Stimulated activated CD8-positive, alpha-beta memory T cell treated with anti-CD3 and anti-CD28 coated beads, Interleukin-7, amount 100 ng/mL, for 1 hour (primary cell): ENCODE measurements around the gene XYLB.

Experiments used
- DNase-seq, 2 donors: peaks; one replicate each; pipeline ENCODE4 v3.0.0-alpha.2; 2020; ENCODE audit warnings: low read depth in 2 of 2

XYLB gene

DNA sequence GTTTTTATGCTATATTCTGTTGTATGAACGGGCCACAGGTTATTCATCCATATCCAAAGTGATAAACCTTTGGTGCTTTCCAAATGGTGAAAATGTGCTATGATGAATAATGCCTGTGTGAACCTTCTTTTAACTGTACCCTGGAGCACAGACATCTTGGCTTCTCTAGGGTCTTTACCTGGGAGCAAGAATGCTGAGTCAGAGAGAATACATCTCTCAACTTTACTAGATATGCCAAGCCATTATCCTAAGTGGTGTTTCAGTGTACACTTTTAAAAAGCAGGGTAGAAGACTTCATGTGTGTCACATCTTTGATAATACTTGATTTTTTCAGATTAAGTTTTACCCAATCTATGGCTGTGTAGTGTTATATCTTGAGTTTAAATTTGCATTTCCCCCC is 23.5 kb upstream of the XYLB start:
- DNase-seq: no peak

DNA sequence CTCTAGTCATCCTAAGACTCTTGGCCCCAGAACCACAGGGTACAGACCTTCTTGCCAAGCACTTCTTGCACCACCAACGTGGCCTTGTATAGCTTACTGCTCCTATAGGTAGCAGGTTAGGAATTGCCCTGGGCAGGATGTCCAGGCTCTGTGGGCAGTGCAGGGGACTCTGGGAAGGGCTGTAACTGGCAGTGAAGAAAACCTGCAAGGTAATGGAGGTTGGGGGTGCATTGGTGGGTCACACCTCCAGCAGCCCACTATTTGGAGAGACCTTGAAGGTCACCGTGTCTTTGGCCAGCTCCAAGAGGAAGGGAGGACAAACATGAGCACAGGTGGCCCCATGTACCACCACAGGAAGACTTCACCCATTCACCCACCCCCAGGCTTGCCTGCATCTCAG is 21.3 kb upstream of the XYLB start:
- no peak for DNase-seq

DNA sequence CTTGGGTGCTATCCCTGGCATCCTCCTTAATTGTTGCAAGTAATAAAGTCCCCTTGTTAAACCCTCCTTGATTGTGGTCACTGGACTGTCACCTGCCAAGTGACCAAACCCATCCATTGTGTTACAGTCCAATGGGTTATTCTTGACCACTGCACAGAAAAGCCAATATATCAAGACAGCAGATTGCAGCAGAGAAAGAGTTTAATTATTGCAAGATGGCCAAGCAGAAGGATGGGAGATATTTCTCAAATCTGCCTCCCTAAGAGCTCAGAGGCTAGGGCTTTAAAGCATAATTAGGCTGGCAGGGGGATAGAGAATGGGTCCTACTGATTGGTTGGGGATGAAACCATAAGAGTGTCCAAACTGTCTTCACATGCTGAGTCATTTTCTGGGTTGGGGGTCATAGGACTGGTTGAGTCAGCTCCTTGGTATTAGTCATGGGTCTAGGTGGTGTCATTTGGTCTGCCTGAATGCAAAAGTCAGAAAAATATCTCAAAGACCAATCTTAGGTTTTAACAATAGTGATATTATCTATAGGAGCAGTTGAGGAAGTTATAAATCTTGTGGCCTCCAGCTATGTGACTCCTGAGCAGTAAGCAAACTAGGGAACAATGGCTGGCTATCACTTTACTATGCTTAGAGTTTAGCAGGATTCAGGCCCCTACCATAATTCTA is 19.1 kb upstream of the XYLB start:
- no peak for DNase-seq

DNA sequence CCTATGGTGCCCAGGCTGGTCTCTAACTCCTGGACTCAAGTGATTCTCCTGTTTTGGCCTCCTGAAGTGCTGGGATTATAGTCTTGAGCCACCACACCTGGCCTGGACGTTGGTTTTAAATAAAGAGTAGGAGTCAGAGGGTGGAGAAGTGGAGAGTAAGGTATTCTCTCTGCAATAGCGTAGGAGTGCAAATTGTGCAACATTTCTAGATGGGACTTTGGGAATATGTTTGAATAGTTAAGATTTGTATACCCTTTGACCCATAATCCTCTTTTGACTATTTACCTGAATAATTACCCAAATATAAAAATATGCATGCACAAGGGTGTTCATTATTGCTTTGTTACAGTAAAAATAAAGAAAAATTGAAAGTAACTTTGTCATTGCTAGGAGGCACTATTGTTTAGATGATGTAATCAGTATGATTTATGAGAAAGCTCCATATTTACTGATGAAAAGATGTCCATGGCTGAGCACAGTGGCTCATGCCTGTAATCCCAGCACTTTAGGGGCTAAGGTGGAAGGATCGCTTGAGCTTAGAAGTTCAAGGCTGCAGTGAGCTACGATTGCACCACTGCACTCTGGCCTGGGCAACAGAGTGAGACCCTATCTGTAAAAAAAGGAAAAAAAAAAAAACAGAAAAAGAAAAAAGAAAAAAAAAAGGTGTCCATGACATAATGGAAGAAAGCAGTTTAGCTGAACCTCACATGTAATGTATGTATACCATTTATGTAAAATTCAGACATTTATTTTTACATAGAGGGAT is 15.1 kb upstream of the XYLB start:
- DNase-seq: no peak

DNA sequence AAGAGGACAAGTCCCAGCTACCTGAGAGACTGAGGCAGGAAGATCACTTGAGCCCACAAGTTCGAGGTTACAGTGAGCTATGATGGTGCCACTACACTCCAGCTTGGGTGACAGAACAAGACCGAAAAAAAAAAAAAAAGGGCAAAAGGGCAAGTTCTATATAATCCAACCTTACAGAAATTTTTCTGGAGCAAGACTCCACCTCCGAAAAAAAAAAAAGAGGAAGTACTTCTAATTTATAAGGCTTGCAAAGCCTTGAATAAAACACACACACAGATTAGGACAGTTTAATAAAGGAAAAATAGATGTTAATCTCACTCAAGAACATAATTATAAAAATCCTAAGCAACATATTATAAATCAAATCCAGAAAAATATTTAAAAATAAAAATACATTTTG is 14.4 kb upstream of the XYLB start:
- no peak for DNase-seq

DNA sequence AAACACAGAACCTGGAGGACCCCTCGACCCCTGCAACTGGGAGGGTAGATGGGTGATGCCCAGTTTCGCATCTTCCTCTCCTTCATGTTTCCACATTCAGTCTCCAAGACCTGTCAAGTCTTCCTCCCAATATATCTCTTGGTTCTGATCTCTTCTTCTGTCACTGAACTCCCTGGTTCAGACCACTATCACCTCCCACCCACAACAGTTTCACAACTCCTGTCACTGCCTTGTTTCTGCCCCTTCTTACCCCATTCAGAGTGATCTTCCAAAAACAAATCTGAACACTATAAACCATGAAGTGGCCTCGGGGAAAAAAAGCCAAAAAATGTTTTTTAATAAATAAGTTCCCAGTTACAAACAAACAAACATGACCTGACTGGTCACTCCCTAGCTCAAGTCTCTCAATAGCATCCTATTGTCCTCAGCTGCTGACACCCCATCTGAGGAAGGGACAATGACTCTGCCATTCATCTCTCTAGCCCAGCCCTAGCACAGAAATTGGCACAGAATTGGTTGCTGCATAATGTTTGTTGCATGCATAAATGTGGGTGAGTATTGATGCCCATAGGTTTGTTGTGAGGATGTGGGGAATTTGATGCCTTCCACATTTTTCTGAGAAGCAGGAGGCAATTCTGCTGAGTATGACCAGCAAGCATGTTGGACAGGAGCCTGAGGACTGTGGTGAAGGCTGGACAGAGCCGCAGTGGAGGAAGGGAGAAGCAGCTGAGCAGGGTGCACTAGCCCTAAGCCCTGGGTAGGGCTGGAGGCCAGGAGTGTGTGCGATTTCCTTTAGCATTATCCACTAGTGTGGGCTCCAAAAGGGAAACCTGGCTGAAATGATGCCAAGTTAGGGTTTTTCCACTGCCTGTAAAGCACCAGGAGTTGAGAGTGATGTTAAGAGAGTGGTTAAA is 12.2 kb upstream of the XYLB start:
- DNase-seq: no peak

DNA sequence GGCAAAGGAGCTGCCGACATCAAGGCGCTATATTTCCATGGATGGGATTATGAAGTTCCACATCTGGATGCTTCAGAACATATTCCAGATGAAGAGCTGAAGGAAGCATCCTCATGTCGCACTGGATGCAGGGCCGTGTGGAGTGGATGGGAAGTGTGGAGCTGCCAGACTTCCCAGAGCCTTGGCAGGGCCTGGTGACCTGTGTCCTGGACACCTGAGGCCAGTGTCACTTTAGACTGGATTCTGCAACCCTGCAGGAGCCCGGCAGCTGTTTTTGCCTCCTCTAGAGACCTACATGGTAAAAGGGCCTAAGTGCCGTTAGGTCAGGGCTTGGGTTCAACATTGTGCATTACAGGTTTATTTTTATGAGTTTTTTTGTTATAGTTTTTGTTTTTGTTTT is 11.3 kb upstream of the XYLB start:
- DNase-seq: no peak

DNA sequence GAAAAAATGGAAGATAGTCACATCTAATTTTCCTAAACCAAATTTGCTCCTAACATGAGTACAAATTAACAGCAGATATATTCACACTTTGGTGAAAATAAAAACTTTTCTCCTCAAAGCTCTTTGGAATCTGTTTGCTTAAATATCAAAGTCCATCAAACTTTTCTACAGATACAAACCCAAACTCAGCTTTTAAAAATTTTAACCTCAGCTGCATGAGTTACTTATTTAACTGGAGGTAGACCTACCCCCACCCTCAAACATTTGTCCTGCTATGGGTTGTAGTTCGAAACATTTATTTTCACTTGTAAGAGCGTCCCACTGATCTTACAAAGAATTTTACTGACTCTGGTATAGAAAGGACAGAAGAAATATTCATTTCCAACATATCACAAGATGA is 8.9 kb upstream of the XYLB start:
- DNase-seq: no peak

DNA sequence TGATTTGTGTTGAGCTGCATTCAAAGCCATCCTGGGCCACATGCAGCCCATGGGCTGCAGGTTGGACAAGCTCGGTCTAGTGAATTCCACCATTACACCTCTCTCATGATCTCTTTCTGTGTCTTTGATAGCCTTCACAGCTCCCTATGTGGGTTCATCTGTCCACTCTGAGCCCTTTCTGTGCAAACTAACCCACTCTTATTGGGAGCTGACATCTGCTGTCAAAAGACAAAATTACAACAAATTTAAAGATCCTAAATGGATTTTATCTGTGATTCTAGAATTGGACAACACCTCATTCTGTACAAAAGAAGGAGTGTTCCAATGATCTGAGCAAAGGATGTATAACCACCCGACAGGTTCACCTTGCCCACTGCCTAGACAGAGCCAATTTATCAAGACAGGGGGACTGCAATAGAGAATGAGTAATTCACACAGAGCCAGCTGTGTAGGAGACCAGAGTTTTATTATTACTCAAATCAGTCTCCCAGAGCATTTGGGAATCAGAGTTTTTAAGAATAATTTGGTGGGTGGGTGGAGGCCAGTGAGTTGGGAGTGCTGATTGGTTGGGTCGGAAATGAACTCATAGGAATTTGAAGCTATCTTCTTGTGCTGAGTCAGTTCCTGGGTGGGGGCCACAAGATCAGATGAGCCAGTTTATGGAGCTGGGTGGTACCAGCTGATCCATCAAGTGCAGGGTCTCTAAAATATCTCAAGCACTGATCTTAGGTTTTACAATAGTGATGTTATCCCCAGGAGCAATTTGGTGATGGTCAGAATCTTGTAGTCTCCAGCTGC is 2.6 kb upstream of the XYLB start:
- DNase-seq: no peak

DNA sequence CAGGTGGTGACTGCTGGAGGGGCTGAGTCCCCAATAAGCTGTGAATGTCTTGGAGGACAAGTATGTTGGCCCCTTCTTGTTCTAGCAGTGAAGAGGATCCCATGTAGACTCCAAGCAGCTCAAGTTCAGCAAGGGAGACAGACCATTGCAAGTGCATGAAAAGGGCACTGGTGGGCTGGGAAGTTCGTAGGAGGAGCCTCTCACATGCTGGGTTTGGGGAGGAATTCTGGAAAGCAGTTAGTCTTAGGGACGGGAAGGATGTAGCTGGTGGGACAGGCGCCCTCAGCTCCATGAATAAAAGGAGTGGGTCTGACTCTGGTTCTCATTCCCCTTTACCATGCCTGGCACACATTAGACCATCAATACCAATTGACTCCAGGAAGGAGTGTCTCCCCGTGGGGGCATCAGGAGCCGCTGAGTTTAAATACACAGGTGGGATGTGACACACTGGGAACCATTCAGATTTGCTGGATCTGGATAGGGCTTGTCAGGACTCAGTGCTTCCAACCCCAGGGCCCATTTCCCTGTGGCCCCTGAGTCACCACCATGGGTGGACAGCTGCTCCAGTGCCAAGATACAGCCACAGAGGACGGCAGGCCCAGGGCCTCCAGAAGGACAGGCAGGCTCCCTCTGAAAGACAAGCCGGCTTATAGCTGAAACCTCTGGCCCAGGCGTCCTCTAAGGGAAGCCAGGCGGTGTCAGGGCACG is 552 bp upstream of the XYLB start:
- no peak for DNase-seq

DNA sequence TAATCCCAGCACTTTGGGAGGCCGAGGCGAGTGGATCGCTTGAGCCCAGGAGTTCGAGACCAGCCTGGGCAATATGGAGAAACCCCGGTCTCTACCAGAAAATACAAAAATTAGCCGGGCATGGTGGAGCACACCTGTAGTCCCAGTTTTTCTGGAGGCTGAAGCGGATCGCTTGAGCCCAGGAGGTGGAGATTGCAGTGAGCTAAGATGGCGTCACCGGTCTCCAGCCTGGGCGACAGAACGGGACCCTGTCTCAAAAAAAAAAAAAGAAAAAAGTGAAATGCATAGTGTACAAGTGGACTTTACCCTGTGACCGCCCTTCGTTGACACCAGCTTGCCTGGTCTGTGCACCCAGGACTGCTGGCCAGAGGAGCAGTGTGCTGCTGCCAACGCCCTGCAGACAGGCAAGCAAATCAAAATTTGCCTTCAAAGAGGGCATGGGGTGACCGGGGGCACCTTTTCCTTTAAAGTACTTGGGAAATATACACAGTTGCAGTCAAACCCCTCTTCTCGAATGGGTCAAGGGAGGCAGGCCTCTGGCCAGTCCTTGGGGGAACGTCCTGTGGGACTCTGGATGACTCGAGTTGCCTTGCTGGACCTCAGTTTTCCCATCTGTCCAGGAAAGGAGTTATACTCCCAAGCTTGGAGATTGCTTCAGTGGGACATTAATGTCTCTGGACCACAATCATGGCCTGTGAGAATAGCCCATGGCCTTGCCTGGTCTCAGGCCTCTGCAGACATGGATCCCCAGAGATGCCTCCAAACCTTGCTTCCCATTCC is 1.0 kb downstream of the XYLB start:
- no peak for DNase-seq

DNA sequence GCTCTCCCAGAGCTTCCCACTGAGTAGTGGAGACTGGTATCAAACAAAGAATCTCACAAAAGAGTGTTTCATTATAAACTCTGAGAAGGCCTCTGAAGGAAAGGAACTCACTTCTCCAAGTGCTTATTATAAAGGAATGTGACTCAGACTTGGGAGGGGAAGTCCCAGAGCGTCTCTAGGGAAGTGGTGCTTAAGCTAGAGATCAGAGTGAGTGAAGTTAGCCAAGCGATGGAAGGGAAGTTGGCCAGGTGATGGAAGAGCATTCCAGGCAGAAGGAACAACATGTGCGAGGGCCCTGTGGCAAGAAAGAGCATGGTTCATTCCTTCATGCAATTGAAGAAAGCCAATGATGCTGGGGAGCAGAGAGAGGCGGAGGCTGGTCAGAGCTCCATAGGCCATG is 2.3 kb downstream of the XYLB start:
- DNase-seq: no peak

DNA sequence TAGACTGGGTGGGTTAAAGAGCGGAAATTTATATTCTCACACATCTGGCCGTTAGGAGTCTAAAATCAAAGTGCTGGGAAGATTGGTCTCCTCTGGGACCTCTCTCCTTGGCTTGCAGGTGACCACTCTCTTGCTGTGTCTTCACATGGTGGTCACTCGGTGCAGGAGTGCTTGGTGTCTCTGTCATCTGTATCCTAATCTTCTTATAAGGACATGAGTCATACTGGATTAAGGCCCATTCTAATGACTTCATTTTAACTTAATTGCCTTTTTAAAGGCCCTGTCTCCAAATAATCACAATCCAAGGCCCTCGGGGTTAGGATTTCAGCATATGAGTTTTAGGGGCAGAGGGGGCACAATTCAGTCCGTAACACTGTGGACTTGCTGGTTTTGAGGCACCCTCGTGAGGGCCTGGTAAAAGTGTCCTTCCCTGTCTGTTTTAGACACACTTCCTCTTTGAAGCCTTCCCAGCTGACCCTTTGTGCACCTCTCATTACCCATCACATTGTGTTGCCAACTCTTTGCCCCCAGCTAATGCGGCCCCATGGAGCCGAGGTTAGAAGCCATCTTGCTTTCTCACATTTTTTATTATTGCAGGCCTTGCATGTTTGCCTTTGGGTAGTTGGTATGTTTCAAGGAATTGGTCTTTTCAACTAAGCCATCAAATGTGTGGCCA is 3.2 kb downstream of the XYLB start:
- no peak for DNase-seq

DNA sequence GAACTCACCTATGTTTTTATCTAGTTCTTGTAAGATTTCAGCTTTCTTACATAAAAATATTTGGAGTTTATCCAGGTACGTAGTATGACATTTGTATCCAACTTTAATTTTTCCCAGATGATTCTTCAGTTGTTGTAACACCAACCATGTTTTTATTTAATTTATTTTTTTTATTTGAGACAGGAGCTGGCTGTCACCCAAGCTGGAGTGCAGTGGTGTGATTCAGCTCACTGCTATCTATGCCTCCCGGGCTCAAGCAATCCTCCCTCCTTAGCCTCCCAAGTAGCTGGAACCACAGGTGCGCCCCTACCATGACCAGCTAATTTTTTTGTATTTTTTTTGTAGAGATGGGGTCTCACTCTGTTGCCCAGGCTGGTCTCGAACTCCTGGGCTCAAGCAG is 6.6 kb downstream of the XYLB start:
- DNase-seq: no peak

DNA sequence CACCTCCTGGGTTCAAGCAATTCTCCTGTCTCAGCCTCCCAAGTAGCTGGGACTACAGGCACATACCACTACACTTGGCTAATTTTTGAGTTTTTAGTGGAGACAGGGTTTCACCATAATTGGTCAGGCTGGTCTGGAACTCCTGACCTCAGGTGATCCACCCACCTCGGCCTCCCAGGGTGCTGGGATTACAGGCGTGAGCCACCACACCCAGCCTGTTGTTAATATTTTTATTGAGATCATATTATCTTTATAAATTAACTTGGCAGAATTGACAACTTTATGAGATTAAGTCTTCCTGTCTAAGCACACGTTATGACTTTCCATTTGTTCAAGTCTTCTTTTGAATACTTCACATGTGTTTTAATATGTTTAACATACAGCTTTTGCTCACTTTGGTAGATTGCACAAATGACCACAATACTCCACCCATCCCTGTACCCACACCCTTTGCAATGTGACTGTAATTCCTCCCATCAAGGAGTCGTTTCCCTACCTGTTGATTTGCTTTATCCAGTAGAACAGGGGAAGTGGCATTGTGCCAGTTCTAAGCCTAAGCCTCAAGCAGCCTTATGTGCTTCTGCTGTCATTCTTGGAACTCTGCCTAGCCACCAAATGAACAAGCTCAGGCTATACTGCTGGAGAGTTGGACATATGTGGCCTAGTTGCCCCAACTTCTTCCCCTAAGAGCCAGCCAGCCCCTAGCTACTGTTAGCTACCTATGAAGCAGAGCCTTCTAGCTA is 8.2 kb downstream of the XYLB start:
- DNase-seq: no peak

DNA sequence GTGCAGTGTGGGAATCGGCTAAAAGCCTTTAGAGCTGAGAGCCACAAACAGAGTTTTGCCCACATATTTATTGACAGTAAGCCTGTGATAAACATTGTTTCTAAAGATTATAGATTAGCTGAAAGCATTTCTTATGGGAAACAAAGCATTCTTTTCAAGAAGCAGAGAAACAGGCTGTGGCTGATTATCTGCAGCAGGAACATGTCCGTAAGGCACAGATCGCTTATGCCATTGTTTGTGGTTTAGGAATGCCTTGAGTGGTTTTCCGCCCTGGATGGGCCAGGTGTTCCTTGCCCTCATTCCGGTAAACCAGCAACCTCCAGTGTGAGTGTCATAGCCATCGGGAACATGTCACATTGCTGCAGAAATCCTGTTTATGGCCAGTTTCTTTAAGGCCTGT is 12.5 kb downstream of the XYLB start:
- no peak for DNase-seq

DNA sequence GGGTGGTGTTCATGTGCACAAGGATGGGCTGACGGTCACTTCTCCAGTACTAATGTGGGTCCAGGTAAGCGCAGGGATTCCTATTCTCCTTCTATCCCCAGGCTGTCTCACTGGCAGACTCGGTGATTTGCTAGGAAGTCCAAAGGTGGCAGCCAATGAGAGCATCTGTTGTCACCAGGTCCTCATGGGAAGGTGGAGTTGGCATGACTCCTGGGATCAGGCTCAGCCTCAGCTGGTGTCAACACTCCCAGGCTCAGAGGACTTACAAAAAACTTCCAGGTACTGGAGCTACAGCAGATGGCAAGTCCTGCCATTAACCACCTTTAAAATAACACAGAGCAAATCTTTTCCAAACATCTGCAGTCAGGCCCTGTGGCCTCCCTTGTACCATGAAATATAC is 13.8 kb downstream of the XYLB start:
- DNase-seq: no peak

DNA sequence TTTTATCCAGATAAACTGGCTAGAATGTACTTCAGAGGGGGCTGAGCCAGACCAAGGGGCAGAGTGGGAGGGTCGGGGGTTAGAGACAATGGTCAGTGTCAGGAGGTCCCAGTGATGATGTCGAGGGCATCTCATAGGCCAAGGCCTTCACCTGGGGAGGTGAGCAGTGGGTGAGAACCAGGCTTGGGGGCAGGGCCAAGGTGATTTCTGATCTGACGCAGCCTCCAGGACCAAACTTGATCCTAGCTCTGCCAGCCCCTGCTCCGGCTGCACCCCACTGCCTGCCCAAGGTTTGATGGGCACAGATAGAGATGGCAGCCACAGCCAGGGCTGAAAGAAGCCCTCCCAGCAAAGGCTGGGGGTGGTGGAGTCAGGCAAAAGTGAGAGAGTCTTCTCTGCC is 14.9 kb downstream of the XYLB start:
- DNase-seq: no peak

DNA sequence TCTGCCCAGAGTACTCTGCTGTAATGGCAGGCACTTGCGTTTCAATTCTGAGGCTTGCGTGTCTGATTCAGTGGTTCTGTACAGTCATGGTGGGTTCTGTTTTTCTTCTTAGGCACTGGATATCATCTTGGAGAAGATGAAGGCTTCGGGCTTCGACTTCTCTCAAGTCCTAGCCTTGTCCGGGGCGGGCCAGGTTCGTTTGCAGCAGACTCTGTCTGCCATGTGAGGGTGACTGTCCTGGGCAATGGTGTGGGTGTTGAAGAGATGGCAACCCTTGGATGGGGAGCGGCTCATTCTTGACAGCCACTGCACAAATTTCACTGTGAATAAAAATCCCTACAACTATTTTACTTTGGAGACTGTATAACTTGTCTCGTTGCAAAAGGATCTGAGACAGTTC is 16.2 kb downstream of the XYLB start:
- no peak for DNase-seq
